Measurements from ENCODE around the gene B3GAT2. TPM values are rescaled to one million over a fixed set of nuclear protein-coding genes. Genes with fewer than 3 reads are reported as not detected.

B3GAT2 gene
- total RNA-seq, 1 experiment from 2014 or later: 0.05 TPM

DNA sequence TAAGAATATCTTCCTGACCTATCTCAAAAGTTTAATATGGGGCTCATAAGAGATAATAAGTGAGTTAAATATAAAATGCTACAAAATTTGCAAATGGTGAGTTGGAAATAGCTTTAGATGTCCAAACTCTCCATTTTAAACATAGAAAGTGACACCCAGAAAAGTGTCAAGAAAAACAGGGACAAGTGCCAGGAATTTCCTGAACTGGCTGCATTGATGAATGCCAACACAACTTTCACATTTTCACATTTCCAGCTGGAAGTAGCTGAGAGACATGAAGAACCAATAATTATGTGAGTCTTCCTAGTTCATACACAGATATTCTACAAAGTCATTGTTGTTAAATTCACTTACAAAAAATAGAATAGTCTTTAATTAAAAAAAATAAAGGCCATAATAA lies 38.6 kb upstream of the B3GAT2 start:
- TF ChIP-seq TCF7L2 (IDR thresholded peaks at IDR 0.05; ENCODE audit: low read depth, low read length) (no peak), REST (IDR thresholded peaks at IDR 0.05; ENCODE audit: insufficient read depth in 1 of 2, low read depth in 2 of 2, low read length in 1 of 2) (no peak)
- TF ChIP-seq, protein P1, sequence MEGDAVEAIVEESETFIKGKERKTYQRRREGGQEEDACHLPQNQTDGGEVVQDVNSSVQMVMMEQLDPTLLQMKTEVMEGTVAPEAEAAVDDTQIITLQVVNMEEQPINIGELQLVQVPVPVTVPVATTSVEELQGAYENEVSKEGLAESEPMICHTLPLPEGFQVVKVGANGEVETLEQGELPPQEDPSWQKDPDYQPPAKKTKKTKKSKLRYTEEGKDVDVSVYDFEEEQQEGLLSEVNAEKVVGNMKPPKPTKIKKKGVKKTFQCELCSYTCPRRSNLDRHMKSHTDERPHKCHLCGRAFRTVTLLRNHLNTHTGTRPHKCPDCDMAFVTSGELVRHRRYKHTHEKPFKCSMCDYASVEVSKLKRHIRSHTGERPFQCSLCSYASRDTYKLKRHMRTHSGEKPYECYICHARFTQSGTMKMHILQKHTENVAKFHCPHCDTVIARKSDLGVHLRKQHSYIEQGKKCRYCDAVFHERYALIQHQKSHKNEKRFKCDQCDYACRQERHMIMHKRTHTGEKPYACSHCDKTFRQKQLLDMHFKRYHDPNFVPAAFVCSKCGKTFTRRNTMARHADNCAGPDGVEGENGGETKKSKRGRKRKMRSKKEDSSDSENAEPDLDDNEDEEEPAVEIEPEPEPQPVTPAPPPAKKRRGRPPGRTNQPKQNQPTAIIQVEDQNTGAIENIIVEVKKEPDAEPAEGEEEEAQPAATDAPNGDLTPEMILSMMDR (IDR thresholded peaks at IDR 0.05): no peak
- Histone ChIP-seq H3K9me3 (ENCODE audit: control insufficient read depth, insufficient read depth, low read depth, low read length) (no peaks in the 10 kb centered on the region), H3K27me3 (ENCODE audit: control insufficient read depth, insufficient read depth, low read length) (peaks cover 5% of the 10 kb centered on the region), H3K27ac (ENCODE audit: low read length) (no peak overlapping the region), H3K4me1 (ENCODE audit: control insufficient read depth, insufficient read depth, low read length) (no peaks in the 10 kb centered on the region), H3K4me3 (ENCODE audit: low read depth in 2 of 2, low read length in 2 of 2) (no peak overlapping the region), H3K36me3 (ENCODE audit: control insufficient read depth, insufficient read depth, low read length) (no peaks in the 10 kb centered on the region)
- intact Hi-C loops (cut with micrococcal nuclease; ENCODE audit: unreplicated experiment) (no loop called here), in situ Hi-C loops (cut with HindIII; ENCODE audit: low pct_unique_long_range_greater_than_20kb, low sequenced_read_pairs) (no loop called here)
- ATAC-seq (no peak), DNase-seq (ENCODE audit: low read depth, low spot score) (no peak)
- ChIA-PET CTCF (no interaction called here), POLR2A (no interaction called here)
- no TSS peak for BruUV-seq (replicated peaks)

- ChIA-PET CTCF (no interaction called here), POLR2A (no interaction called here)
- no peaks in the 10 kb centered on the region for H3K36me3 ChIP-seq (ENCODE audit: control insufficient read depth, insufficient read depth, low read length)
- H3K4me3 ChIP-seq (ENCODE audit: low read depth in 2 of 2, low read length in 2 of 2): no peak overlapping the region
- no peaks in the 10 kb centered on the region for H3K9me3 ChIP-seq (ENCODE audit: control insufficient read depth, insufficient read depth, low read depth, low read length)
- intact Hi-C loops (cut with micrococcal nuclease; ENCODE audit: unreplicated experiment) (no loop called here), in situ Hi-C loops (cut with HindIII; ENCODE audit: low pct_unique_long_range_greater_than_20kb, low sequenced_read_pairs) (no loop called here)
- no peak overlapping the region for H3K27ac ChIP-seq (ENCODE audit: low read length)
- TF ChIP-seq SIN3A (IDR thresholded peaks at IDR 0.05; ENCODE audit: borderline replicate concordance, insufficient read depth, low read depth, low read length) (no peak), TCF7L2 (IDR thresholded peaks at IDR 0.05; ENCODE audit: low read depth, low read length) (no peak), REST (IDR thresholded peaks at IDR 0.05; ENCODE audit: insufficient read depth in 1 of 2, low read depth in 2 of 2, low read length in 1 of 2) (no peak), POLR2AphosphoS5 (IDR thresholded peaks at IDR 0.05; ENCODE audit: low read depth, low read length) (no peak)
- TF ChIP-seq, protein P1 (IDR thresholded peaks at IDR 0.05): no peak
- H3K4me1 ChIP-seq (ENCODE audit: control insufficient read depth, insufficient read depth, low read length): no peaks in the 10 kb centered on the region
- no TSS peak for BruUV-seq (replicated peaks)
- ATAC-seq: no peak
- no peak for DNase-seq (ENCODE audit: low read depth, low spot score)
- H3K27me3 ChIP-seq (ENCODE audit: control insufficient read depth, insufficient read depth, low read length): 0 out of 2 replicates have a peak, but pooled peaks cover 2% of the 10 kb centered on the region
These were observed 34.4 kb upstream of the B3GAT2 start for GRCh38 chr6:70991253-70991652.
